ENCODE measurements around the gene IRF7. TPM values are rescaled to one million over a fixed set of nuclear protein-coding genes. Genes with fewer than 3 reads are reported as not detected.

Gene IRF7
- total and polyA plus RNA-seq, 12 donors = 4.5 to 48.4 (median 11.4) TPM

- peaks cover 26 to 68% (median 56%) of the 10 kb centered on the region in 9 donors for H3K4me1 ChIP-seq
- peak overlapping the region; percentile 58 to 98 (median 88) for H3K4me3 ChIP-seq
- ATAC-seq (no peak), DNase-seq (no peak)
- 57 to 65% methylated on average over 6 of the region's 6 CpGs for WGBS, 2 donors
- TF ChIP-seq CTCF (IDR thresholded peaks at IDR 0.05) = no peak
- intact Hi-C loops (cut with DNase I) = loop anchor here in 4 of 10 donors (2.0 to 10.0 kb wide), 4 partner anchors 35 to 63 kb away; partner anchors contain the start of gene IRF7 (in 2 of the 4)
- peaks cover 0 to 15% (median 10%) of the 10 kb centered on the region in 9 donors for H3K36me3 ChIP-seq
- H3K9me3 ChIP-seq = no peaks in the 10 kb centered on the region
- H3K27ac ChIP-seq = peak overlapping the region in 3 of 10 donors; percentile 93 to 99 (median 94)
- peaks cover 0 to 21% (median 0%) of the 10 kb centered on the region in 7 donors for H3K27me3 ChIP-seq
Measured at GRCh38 chr11:577611-577894, 38.2 kb downstream of the IRF7 start.

GRCh38 chr11:576811-577610, 38.7 kb downstream of the IRF7 start:
- H3K36me3 ChIP-seq = peaks cover 0 to 10% (median 5%) of the 10 kb centered on the region in 9 donors
- DNase-seq (no peak), ATAC-seq (no peak)
- peak overlapping the region in 9 of 10 donors; percentile 28 to 99 (median 94) for H3K27ac ChIP-seq
- intact Hi-C loops (cut with DNase I) = loop anchor here in 4 of 10 donors (2.0 to 10.0 kb wide), 4 partner anchors 35 to 62 kb away; partner anchors contain the start of gene IRF7 (in 2 of the 4)
- 3 to 4% methylated on average over 36 to 40 of the region's 48 CpGs for WGBS, 2 donors
- no peak for TF ChIP-seq CTCF (IDR thresholded peaks at IDR 0.05)
- peaks cover 26 to 66% (median 56%) of the 10 kb centered on the region in 9 donors for H3K4me1 ChIP-seq
- H3K9me3 ChIP-seq = no peaks in the 10 kb centered on the region
- H3K4me3 ChIP-seq = peak overlapping the region; percentile 58 to 98 (median 88)
- H3K27me3 ChIP-seq = peaks cover 0 to 21% (median 0%) of the 10 kb centered on the region in 7 donors

GRCh38 chr11:575996-576768, 39.6 kb downstream of the IRF7 start, which contains the start of gene PHRF1:
Gene PHRF1 (plus strand): TSS chr11:576470. CDS start chr11:581513, 5,043 bp downstream.
- Histone ChIP-seq H3K27ac (peak within 1 kb of the TSS; percentile 84 to 99 (median 94)), H3K27me3 (peaks cover 0 to 21% (median 0%) of the 10 kb centered on the region in 7 donors), H3K4me3 (peak within 1 kb of the TSS; percentile 67 to 99 (median 88)), H3K9me3 (no peaks in the 10 kb centered on the region), H3K4me1 (peaks cover 26 to 57% (median 54%) of the 10 kb centered on the region in 9 donors), H3K36me3 (peaks cover 0 to 5% (median 0%) of the 10 kb centered on the region in 9 donors)
- no peak for TF ChIP-seq CTCF (IDR thresholded peaks at IDR 0.05)
- intact Hi-C loops (cut with DNase I) = loop anchor here in 4 of 10 donors (2.0 to 10.0 kb wide), 4 partner anchors 36 to 61 kb away; partner anchors contain the start of gene IRF7 (in 2 of the 4)
- DNase-seq = peak; percentile 95 to 96
- ATAC-seq = peak; percentile 92 to 98 (median 96)
- WGBS, 2 donors = 0 to 1% methylated on average over 63 to 90 of the region's 99 CpGs
